Measurements from ENCODE around the gene FADS6. TPM values are rescaled to one million over a fixed set of nuclear protein-coding genes. Genes with fewer than 3 reads are reported as not detected.

Gene FADS6
- total and polyA plus RNA-seq, 10 of the 15 experiments (the other 5 are each of a cell fraction or from before 2014, with no cell fraction given), result not detected

- CTCF ChIA-PET, result interaction anchor here (1.3 to 10.2 kb wide), 2 partner anchors 68 to 114 kb away, joined by 5 to 98 read pairs; no protein-coding TSS in a partner anchor
- intact Hi-C loops (cut with micrococcal nuclease; ENCODE audit: unreplicated experiment) (no loop called here), in situ Hi-C loops (cut with MboI) (loop anchor here (5.0 kb wide), 1 partner anchor 67 kb away; no protein-coding TSS in a partner anchor)
- Histone ChIP-seq H3K36me3 (ENCODE audit: control insufficient read depth in 2 of 2, insufficient read depth in 2 of 2, low read length in 1 of 2) (no peaks in the 10 kb centered on the region), H4K20me1 (ENCODE audit: control insufficient read depth, insufficient read depth) (no peaks in the 10 kb centered on the region), H3K4me3 (no peak within 1 kb of the TSS), H3K9me3 (replicated peaks; ENCODE audit: control insufficient read depth, insufficient read depth, low read length) (no peaks in the 10 kb centered on the region), H3K27me3 (replicated peaks in 1 of 2; ENCODE audit: control insufficient read depth in 2 of 2, insufficient read depth in 2 of 2, low read length in 1 of 2) (peaks cover 12 to 14% of the 10 kb centered on the region in 2 experiments), H3K9ac (ENCODE audit: control insufficient read depth, insufficient read depth, low read length) (no peak within 1 kb of the TSS), H3K4me2 (ENCODE audit: control insufficient read depth, insufficient read depth) (peak within 1 kb of the TSS; percentile 48; the same call in 1 of the 2 replicates), H3K79me2 (ENCODE audit: control insufficient read depth, insufficient read depth, low read length) (no peaks in the 10 kb centered on the region), H3K27ac (ENCODE audit: control insufficient read depth, insufficient read depth) (no peak within 1 kb of the TSS), H2AFZ (ENCODE audit: control insufficient read depth, low read depth, low read length) (no peak within 1 kb of the TSS), H3K4me1 (ENCODE audit: control insufficient read depth, insufficient read depth, low read length) (no peaks in the 10 kb centered on the region)
- SMC1A ChIA-PET (ENCODE audit: uncharacterized antibody, unreplicated experiment), result interaction anchor here (1.5 kb wide), 1 partner anchor 69 kb away, joined by 7 read pairs; no protein-coding TSS in a partner anchor
- BruUV-seq (replicated peaks), result no TSS peak
- peak; percentile 31; the same call in 2 of the 3 replicates for ATAC-seq
- no peak for FAIRE-seq
- RAD21 ChIA-PET (ENCODE audit: unreplicated experiment), result no interaction called here
- DNase-seq (ENCODE audit: low read depth, low spot score), result no peak
- 6% methylated on average over 32 of the region's 72 CpGs for WGBS (ENCODE audit: insufficient coverage, insufficient replicate concordance, low lambda C conversion rate, missing lambda C conversion rate)
- POLR2A ChIA-PET, result no interaction called here
- TF ChIP-seq YBX1 (IDR thresholded peaks at IDR 0.05), result no peak
- TF ChIP-seq NR2C1 (IDR thresholded peaks at IDR 0.05), result no peak
- TF ChIP-seq BACH1 (IDR thresholded peaks at IDR 0.05; ENCODE audit: borderline replicate concordance), result peak; percentile 46; the same call in 1 of the 2 replicates
- TF ChIP-seq BCL3 (IDR thresholded peaks at IDR 0.05; ENCODE audit: borderline replicate concordance, insufficient read depth, low read depth, low read length, poor library complexity, severe bottlenecking), result no peak
- no peak for TF ChIP-seq EGR1 (IDR thresholded peaks at IDR 0.05; ENCODE audit: borderline replicate concordance in 1 of 2, low read depth in 2 of 2, low read length in 2 of 2)
- TF ChIP-seq ZNF384 (IDR thresholded peaks at IDR 0.05; ENCODE audit: borderline replicate concordance, low read depth, low read length), result no peak
- TF ChIP-seq SKIL (IDR thresholded peaks at IDR 0.05; ENCODE audit: low read depth, poor library complexity, severe bottlenecking), result no peak
- no peak for TF ChIP-seq IRF3 (IDR thresholded peaks at IDR 0.05)
- TF ChIP-seq MTA3 (IDR thresholded peaks at IDR 0.05; ENCODE audit: borderline replicate concordance, low read length), result no peak
- TF ChIP-seq MXI1 (IDR thresholded peaks at IDR 0.05; ENCODE audit: low read depth, low read length), result no peak
- peak in 1 of 3 experiments; percentile 13; a peak in 1 of 6 replicates for TF ChIP-seq CTCF (IDR thresholded peaks at IDR 0.05 in 2 of 3, conservative IDR thresholded peaks at IDR 0.05 in 1 of 3; ENCODE audit: control insufficient read depth in 2 of 3, extremely low read depth in 1 of 3, insufficient read depth in 1 of 3, low read depth in 3 of 3, low read length in 3 of 3)
- peak; percentile 84 for TF ChIP-seq SUZ12 (IDR thresholded peaks at IDR 0.05; ENCODE audit: unreplicated experiment)
- no peak for TF ChIP-seq BCL11A (IDR thresholded peaks at IDR 0.05; ENCODE audit: low read depth, low read length)
These were observed 33.8 kb downstream of the FADS6 start, which contains the start of gene GRIN2C for GRCh38 chr17:74859459-74860228. GRIN2C (minus strand) TSS chr17:74859885; CDS start chr17:74855092, 4,793 bp downstream.

All from GM12878 (cell line).